Astrocyte (in vitro differentiated cells and primary cell): ENCODE measurements around the gene COL23A1.

Experiments
- EZH2 ChIP-seq: IDR thresholded peaks from 2 replicates; pipeline ENCODE4 v1.6.1; 2012; ENCODE audit warnings: mild to moderate bottlenecking, low read length, inconsistent platforms; ENCODE audit not compliant: insufficient read depth
- TF ChIP-seq, protein P1 (sequence below): IDR thresholded peaks from 2 replicates; pipeline ENCODE4 v1.5.1; 2011; ENCODE audit warnings: low read depth, mild to moderate bottlenecking, inconsistent platforms, low read length, moderate library complexity; ENCODE audit not compliant: insufficient read depth

DNA sequence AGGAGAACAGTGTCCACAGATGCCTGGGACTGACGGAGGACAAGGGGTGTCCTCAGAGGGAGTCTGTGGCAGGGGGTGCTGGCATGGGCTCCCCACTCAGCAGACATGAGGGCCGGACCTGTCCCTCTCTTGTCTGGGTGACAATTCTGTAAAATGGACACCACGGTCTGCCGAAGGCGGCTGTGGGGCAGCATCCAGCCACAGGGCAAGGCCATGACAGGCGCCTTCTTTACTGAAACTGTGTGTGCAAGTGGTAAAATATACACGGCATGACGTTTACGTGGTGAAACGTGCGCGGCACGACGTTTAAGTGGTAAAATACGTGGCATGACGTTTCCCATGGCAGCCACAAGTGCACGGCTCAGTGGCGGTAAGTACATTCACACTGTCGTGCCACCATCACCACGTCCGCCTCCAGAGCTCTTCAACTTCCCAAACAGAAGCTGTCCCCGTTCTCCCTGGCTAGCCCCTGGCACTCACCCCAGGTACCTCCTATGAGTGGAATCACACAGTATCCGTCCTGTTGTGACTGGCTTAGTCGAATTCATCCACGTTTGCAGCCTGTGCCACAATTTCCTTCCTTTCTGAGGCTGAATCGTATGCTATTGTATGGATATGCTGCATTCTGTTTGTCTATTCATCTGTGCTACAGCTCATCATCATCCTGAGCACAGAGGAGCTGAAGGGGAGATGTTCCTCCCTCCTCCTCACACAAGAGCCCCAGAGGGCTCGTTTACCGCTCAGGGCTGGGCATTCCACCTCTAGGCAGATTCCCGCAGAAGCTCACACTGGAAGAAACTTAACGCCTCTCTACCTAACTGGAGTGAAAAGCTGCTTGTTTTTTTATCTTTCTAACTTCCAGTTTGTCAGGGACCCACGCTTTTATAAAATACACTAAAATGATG, 52.5 kb downstream of the COL23A1 start:
- TF ChIP-seq, protein P1, sequence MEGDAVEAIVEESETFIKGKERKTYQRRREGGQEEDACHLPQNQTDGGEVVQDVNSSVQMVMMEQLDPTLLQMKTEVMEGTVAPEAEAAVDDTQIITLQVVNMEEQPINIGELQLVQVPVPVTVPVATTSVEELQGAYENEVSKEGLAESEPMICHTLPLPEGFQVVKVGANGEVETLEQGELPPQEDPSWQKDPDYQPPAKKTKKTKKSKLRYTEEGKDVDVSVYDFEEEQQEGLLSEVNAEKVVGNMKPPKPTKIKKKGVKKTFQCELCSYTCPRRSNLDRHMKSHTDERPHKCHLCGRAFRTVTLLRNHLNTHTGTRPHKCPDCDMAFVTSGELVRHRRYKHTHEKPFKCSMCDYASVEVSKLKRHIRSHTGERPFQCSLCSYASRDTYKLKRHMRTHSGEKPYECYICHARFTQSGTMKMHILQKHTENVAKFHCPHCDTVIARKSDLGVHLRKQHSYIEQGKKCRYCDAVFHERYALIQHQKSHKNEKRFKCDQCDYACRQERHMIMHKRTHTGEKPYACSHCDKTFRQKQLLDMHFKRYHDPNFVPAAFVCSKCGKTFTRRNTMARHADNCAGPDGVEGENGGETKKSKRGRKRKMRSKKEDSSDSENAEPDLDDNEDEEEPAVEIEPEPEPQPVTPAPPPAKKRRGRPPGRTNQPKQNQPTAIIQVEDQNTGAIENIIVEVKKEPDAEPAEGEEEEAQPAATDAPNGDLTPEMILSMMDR, result no peak
- TF ChIP-seq EZH2, result no peak
